NCI-H2081 treated with DMSO at 0.1 percent for 48 hours (cell line): ENCODE measurements around the gene SH3PXD2B.

Source experiments
- DNase-seq: peaks from one replicate; lab custom pipeline; 2025; lab: John Stamatoyannopoulos, UW

The SH3PXD2B gene

DNA sequence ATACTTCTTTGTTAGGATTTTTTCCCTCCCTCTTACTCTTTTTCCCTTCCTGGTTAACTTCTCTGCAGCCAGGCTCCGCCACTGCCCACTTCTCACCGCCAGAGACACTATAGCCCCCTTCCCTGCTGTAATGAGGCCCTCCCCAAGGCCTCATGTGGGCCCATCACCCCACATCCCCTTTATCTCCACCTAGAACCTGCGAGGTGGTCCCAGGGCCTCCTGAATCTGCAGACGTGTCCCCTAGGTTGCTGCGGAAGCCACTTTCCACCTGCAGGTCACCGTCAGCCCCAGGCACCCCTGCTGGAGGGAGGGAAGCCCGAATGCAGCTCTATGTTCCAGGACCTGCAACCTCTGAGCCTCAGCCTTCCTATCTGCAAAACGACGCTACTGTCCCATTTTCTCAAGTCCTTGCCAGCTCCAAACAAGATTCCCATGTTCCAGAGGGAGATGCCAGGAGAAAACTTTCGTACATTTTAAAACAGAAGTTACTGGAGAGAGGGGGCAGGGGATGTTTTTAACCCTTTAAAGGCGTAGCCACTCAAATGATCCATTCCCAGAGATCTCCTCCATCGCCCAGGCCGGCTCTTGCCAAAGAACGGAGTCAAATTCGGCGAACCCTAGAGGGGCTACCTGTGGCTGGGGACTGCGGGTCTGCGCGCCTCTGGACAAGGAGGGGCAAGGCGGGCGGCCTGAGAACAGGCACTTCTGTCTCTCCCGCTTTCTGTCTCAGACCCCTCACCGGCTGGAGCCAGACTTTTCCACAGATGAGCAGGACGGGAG is 929 bp downstream of the SH3PXD2B start:
- DNase-seq, result no peak

GRCh38 chr5:172452398-172453205 is 1.7 kb downstream of the SH3PXD2B start:
- DNase-seq, result no peak

DNA sequence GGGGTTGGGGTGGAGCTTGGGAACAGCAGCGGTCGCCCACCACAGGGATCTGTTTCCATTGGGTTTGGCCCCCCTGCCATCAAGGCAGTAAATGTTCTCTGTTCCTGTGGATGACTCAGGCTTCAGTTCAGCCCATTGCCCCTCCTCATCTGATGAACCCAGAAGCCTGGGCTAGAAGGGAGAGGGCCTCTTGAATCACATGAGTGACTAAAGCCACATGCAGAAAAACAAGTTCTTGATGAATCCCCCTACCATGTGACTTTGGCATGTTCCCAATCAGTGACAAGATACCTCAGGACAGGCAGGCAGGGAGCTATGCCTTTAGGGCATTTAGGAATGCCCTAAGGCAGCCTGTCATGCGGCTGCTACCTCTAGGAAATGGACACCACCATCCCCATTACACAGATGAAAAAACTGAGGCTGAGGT is 2.5 kb downstream of the SH3PXD2B start:
- no peak for DNase-seq

DNA sequence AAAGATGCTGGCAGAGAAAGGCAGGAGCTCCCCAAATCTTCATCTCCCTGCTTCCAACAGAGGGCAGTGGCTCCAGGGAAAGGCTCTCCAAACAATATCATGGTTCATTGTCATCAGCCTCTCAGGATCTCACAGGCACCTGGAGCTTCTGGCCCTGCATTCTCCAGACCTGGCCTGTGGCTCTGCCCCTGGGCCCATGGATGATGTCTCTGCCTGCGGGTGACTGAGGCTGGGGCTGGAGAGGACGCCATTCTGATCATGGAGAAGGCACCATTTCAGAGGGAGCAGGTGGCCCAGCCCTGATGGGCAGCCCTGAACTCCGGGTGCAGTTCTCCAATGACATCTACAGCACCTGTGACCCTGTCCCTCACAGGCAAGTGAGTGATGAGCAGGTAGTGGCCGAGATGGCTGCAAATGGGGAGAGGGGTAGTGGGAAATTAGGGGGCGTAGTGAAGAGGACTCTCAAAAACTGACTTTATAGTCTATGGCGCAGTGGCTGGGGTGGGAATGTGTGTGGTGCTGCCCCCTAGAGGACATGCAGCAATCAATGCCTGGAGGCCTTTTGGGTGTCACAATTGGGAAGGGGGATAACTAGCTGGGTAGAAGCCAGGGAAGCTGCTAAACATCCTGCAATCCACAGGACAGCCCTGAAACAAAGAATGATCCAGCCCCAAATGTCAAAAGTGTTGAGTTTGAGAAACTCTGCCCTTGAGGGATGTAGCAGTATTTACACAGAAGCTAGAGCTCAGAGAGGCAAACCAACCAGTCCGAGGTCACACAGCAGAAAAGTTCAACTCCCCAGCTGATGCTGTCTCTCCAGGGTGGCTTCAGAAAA is 3.2 kb downstream of the SH3PXD2B start:
- no peak for DNase-seq

GRCh38 chr5:172450453-172450852 is 3.9 kb downstream of the SH3PXD2B start:
- DNase-seq, result no peak

DNA sequence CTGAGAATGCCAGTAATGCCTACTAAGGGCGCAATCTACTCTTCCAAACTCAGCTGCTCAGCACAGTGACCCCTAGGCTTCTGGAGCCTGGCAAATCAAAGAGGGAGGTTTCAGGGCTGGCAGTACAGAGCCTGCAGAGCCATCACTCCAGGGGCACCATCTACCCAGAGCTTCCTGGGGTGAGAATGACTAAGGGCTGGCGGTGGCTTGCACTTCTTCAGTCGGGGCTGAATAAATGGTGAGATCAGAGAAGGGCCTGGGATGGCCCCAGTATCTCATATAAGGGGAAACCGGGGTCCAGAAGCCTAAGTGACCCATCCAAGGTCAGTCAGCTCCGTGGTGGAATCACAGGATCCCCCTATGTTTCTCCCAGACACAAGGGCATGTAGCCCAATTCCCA is 5.3 kb downstream of the SH3PXD2B start:
- DNase-seq, result no peak

GRCh38 chr5:172447646-172448365 is 6.5 kb downstream of the SH3PXD2B start:
- no peak for DNase-seq

GRCh38 chr5:172446336-172447051 is 7.8 kb downstream of the SH3PXD2B start:
- DNase-seq, result no peak

- no peak for DNase-seq
Observed at GRCh38 chr5:172445866-172446265, 8.5 kb downstream of the SH3PXD2B start.

DNA sequence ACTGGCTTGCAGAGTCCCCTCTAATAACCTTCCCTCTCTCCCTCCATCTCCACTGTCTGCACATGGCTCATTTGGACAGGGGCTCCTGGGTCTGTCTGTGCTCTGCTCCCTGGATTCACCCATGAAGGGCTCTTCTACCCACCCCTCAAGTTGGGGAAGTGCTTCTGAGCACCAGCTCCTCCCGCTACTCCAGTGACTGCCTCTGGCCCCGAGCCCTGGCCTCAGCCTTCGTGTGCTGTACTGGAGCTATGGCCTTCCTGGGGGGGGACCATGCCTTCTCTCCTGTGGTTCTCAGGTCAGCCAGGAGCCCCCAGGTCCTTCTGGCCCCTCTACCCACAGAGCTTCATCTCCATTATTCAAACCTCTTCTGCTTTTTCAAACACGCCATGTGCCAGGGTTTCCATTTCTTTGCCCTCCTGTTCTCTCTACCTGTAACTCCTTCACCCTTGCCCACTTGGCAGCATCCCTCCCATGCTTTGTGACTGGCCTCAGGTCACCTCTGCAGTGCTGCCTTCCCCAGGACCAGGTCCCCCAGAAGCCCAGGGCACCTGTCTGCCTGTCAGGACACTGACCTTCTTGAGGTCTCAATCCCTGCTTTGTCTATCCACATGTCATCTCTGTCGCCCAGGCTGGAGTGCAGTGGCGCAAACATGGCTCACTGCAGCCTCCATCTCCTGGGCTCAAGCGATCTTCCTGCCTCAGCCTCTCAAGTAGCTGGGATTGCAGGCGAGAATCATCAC is 9.5 kb downstream of the SH3PXD2B start:
- no peak for DNase-seq

GRCh38 chr5:172444110-172444510 is 10.2 kb downstream of the SH3PXD2B start:
- DNase-seq, result no peak

- no peak for DNase-seq
Observed at GRCh38 chr5:172443441-172444109, 10.8 kb downstream of the SH3PXD2B start.

DNA sequence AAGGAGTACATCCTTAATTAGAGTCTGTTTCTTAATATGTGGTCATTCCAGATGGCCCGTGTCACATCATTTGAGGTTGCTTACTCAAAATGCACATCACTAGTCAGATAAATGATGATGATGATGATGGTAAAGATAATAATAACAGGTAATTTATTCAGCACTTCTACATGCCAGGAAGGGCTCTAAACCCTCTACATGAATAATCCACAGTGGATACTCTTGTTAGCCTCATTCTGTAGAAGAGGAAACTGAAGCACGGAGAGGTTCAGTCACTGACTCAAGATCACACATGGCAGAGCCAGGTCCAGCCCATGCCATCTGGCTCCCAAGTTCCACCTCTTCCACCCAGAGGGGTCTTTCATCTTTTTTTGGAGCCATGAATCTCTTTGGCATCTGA is 11.7 kb downstream of the SH3PXD2B start:
- no peak for DNase-seq

- DNase-seq, result no peak
Observed at GRCh38 chr5:172441262-172441751, 13.0 kb downstream of the SH3PXD2B start.

GRCh38 chr5:172440486-172440885 is 13.8 kb downstream of the SH3PXD2B start:
- DNase-seq, result no peak

- no peak for DNase-seq
Observed at GRCh38 chr5:172439785-172440477, 14.4 kb downstream of the SH3PXD2B start.

- no peak for DNase-seq
Observed at GRCh38 chr5:172438319-172438668, 16.0 kb downstream of the SH3PXD2B start.

GRCh38 chr5:172437445-172438318 is 16.6 kb downstream of the SH3PXD2B start:
- DNase-seq, result peak; percentile 54
